MG63 (cell line): ENCODE measurements around the gene PSME4. TPM values are rescaled to one million over a fixed set of nuclear protein-coding genes. Genes with fewer than 3 reads are reported as not detected.
"Not testable (repeated sequence)": the region's sequence is repeated elsewhere in the genome, so short reads cannot be mapped to it uniquely, and the experiment has no call there.

Source experiments
- DNase-seq: peaks from one replicate; pipeline ENCODE4 v3.0.0-alpha.2; 2020
- H3K27me3 ChIP-seq: fragments of 250-450 bp; sonication (Bioruptor Pico); 2 replicates; pipeline ENCODE4 v1.5.1; 2020; ENCODE audit warnings: mild to moderate bottlenecking, moderate library complexity
- H3K36me3 ChIP-seq: fragments of 250-450 bp; sonication (Bioruptor Pico); 2 replicates; pipeline ENCODE4 v1.5.1; 2020; ENCODE audit warnings: mild to moderate bottlenecking, moderate library complexity
- H3K4me3 ChIP-seq: fragments of 250-450 bp; sonication (Bioruptor Pico); 2 replicates; pipeline ENCODE4 v1.5.1; 2020; ENCODE audit warnings: mild to moderate bottlenecking, moderate library complexity
- H3K9me3 ChIP-seq: fragments of 250-450 bp; sonication (Bioruptor Pico); 2 replicates; pipeline ENCODE4 v1.5.1; 2020; ENCODE audit warnings: mild to moderate bottlenecking, moderate library complexity
- total RNA-seq: library from RNA; depleted of rRNA; stranded (reverse); fragments of >200 nt; shearing (Covaris generic); gene quantifications from 2 replicates; pipeline ENCODE4 v1.2.3, GENCODE V29; 2014; ENCODE audit warnings: low replicate concordance

Gene PSME4
- total RNA-seq, 1 experiment from 2014 or later: 17.9 TPM

- Histone ChIP-seq H3K27me3 (no peaks in the 10 kb centered on the region), H3K9me3 (no peaks in the 10 kb centered on the region), H3K36me3 (peaks cover 60% of the 10 kb centered on the region), H3K4me3 (no peak overlapping the region)
- DNase-seq: no peak
Observed at GRCh38 chr2:53933329-53933728, 37.5 kb downstream of the PSME4 start.

- H3K4me3 ChIP-seq, H3K27me3 ChIP-seq, H3K9me3 ChIP-seq: not testable (repeated sequence)
- H3K36me3 ChIP-seq: peaks cover 65% of the 10 kb centered on the region
- peak; percentile 64 for DNase-seq
Observed at GRCh38 chr2:53926321-53926720, 44.5 kb downstream of the PSME4 start.

GRCh38 chr2:53913721-53914120 is 57.1 kb downstream of the PSME4 start:
- Histone ChIP-seq H3K9me3 (no peaks in the 10 kb centered on the region; the same call in 1 of the 2 replicates), H3K36me3 (peaks cover 47% of the 10 kb centered on the region), H3K4me3 (no peak overlapping the region), H3K27me3 (no peaks in the 10 kb centered on the region)
- DNase-seq: peak; percentile 63

GRCh38 chr2:53911434-53912189 is 59.2 kb downstream of the PSME4 start:
- DNase-seq: no peak
- peaks cover 52% of the 10 kb centered on the region for H3K36me3 ChIP-seq
- H3K9me3 ChIP-seq: no peaks in the 10 kb centered on the region; the same call in 1 of the 2 replicates
- no peak overlapping the region for H3K4me3 ChIP-seq
- H3K27me3 ChIP-seq: no peaks in the 10 kb centered on the region

- Histone ChIP-seq H3K36me3 (peaks cover 73% of the 10 kb centered on the region), H3K4me3 (no peak overlapping the region), H3K27me3 (no peaks in the 10 kb centered on the region), H3K9me3 (no peaks in the 10 kb centered on the region)
- DNase-seq: no peak
Observed at GRCh38 chr2:53907582-53907981, 63.2 kb downstream of the PSME4 start.

GRCh38 chr2:53905396-53905795 is 65.4 kb downstream of the PSME4 start:
- Histone ChIP-seq H3K9me3 (no peaks in the 10 kb centered on the region), H3K27me3 (no peaks in the 10 kb centered on the region), H3K36me3 (peaks cover 85% of the 10 kb centered on the region), H3K4me3 (no peak overlapping the region)
- DNase-seq: no peak

- Histone ChIP-seq H3K9me3 (no peaks in the 10 kb centered on the region), H3K4me3 (no peak overlapping the region), H3K36me3 (peaks cover 81% of the 10 kb centered on the region), H3K27me3 (no peaks in the 10 kb centered on the region)
- DNase-seq: no peak
Observed at GRCh38 chr2:53903011-53903410, 67.8 kb downstream of the PSME4 start.

- Histone ChIP-seq H3K36me3 (peaks cover 75% of the 10 kb centered on the region), H3K9me3 (no peaks in the 10 kb centered on the region), H3K27me3 (no peaks in the 10 kb centered on the region), H3K4me3 (no peak overlapping the region)
- DNase-seq: no peak
Observed at GRCh38 chr2:53901192-53901591, 69.6 kb downstream of the PSME4 start.

GRCh38 chr2:53896864-53897263 is 73.9 kb downstream of the PSME4 start:
- DNase-seq: no peak
- peaks cover 76% of the 10 kb centered on the region for H3K36me3 ChIP-seq
- no peaks in the 10 kb centered on the region for H3K9me3 ChIP-seq
- no peaks in the 10 kb centered on the region for H3K27me3 ChIP-seq
- H3K4me3 ChIP-seq: no peak overlapping the region

- no peak for DNase-seq
- Histone ChIP-seq H3K27me3 (no peaks in the 10 kb centered on the region), H3K9me3 (no peaks in the 10 kb centered on the region), H3K4me3 (no peak overlapping the region), H3K36me3 (peaks cover 74% of the 10 kb centered on the region)
Observed at GRCh38 chr2:53886406-53887280, 84.2 kb downstream of the PSME4 start.

- H3K9me3 ChIP-seq: no peaks in the 10 kb centered on the region
- H3K36me3 ChIP-seq: peaks cover 62% of the 10 kb centered on the region
- DNase-seq: no peak
- H3K4me3 ChIP-seq: no peak overlapping the region
- H3K27me3 ChIP-seq: no peaks in the 10 kb centered on the region
Observed at GRCh38 chr2:53884883-53885282, 85.9 kb downstream of the PSME4 start.

GRCh38 chr2:53881986-53882385 is 88.8 kb downstream of the PSME4 start:
- no peak for DNase-seq
- Histone ChIP-seq H3K36me3 (peaks cover 50% of the 10 kb centered on the region), H3K9me3 (no peaks in the 10 kb centered on the region)

GRCh38 chr2:53881360-53881759 is 89.4 kb downstream of the PSME4 start:
- Histone ChIP-seq H3K27me3 (no peaks in the 10 kb centered on the region), H3K36me3 (peaks cover 45% of the 10 kb centered on the region), H3K9me3 (no peaks in the 10 kb centered on the region), H3K4me3 (no peak overlapping the region)
- DNase-seq: no peak

More at GRCh38 chr2:53881986-53882385, 88.8 kb downstream of the PSME4 start:
- H3K27me3 ChIP-seq: no peaks in the 10 kb centered on the region
- H3K4me3 ChIP-seq: no peak overlapping the region

- Histone ChIP-seq H3K27me3 (no peaks in the 10 kb centered on the region), H3K4me3 (no peak overlapping the region), H3K9me3 (no peaks in the 10 kb centered on the region), H3K36me3 (peaks cover 44% of the 10 kb centered on the region)
- no peak for DNase-seq
Observed at GRCh38 chr2:53880756-53881155, 90.0 kb downstream of the PSME4 start.

GRCh38 chr2:53877556-53877955 is 93.2 kb downstream of the PSME4 start:
- Histone ChIP-seq H3K36me3 (peaks cover 45% of the 10 kb centered on the region), H3K4me3 (no peak overlapping the region), H3K9me3 (no peaks in the 10 kb centered on the region), H3K27me3 (no peaks in the 10 kb centered on the region)
- DNase-seq: no peak

GRCh38 chr2:53877112-53877511 is 93.7 kb downstream of the PSME4 start:
- Histone ChIP-seq H3K9me3 (no peaks in the 10 kb centered on the region), H3K36me3 (peaks cover 48% of the 10 kb centered on the region), H3K4me3 (no peak overlapping the region), H3K27me3 (no peaks in the 10 kb centered on the region)
- no peak for DNase-seq

GRCh38 chr2:53874401-53874950 is 96.3 kb downstream of the PSME4 start:
- Histone ChIP-seq H3K9me3 (no peaks in the 10 kb centered on the region), H3K36me3 (peaks cover 50% of the 10 kb centered on the region), H3K27me3 (no peaks in the 10 kb centered on the region), H3K4me3 (no peak overlapping the region)
- no peak for DNase-seq
